OCI-LY1 (cell line): ENCODE results near the gene PDE1A.

Experiments used
- H2AFZ ChIP-seq: fragments of 200-600 bp; sonication (generic), shearing (Covaris generic); 2 replicates; pipeline ENCODE4 v1.6.0; 2014; ENCODE audit warnings: antibody characterized with exemption, mild to moderate bottlenecking, low read length
- H3F3A ChIP-seq: fragments of 200-600 bp; sonication (generic), shearing (Covaris generic); 2 replicates; pipeline ENCODE4 v1.6.0; 2014; ENCODE audit warnings: mild to moderate bottlenecking, antibody characterized with exemption, low read length, moderate library complexity; ENCODE audit not compliant: insufficient read depth
- H3K27ac ChIP-seq: fragments of 200-600 bp; sonication (generic); 2 replicates; pipeline ENCODE4 v1.5.1; 2014; ENCODE audit warnings: low read length, mixed run types, mild to moderate bottlenecking, low read depth; ENCODE audit not compliant: poor library complexity, severe bottlenecking
- H3K27me3 ChIP-seq: fragments of 200-600 bp; sonication (generic); 2 replicates; pipeline ENCODE4 v1.6.0; 2014; ENCODE audit warnings: antibody characterized with exemption, mild to moderate bottlenecking, low read length, moderate library complexity; ENCODE audit not compliant: insufficient read depth
- H3K36me3 ChIP-seq: fragments of 200-600 bp; sonication (generic); 2 replicates; pipeline ENCODE4 v1.6.1; 2014; ENCODE audit warnings: mild to moderate bottlenecking, antibody characterized with exemption, low read length, moderate library complexity, mixed read lengths; ENCODE audit not compliant: insufficient read depth
- H3K4me1 ChIP-seq: fragments of 200-600 bp; sonication (generic); 2 replicates; pipeline ENCODE4 v1.5.1; 2014; ENCODE audit warnings: mild to moderate bottlenecking, low read length, moderate library complexity; ENCODE audit not compliant: insufficient read depth, severe bottlenecking
- H3K4me2 ChIP-seq: fragments of 200-600 bp; sonication (generic), shearing (Covaris generic); 2 replicates; pipeline ENCODE4 v1.6.1; 2014; ENCODE audit warnings: low read length
- H3K4me3 ChIP-seq: fragments of 200-600 bp; sonication (generic); 2 replicates; pipeline ENCODE4 v1.5.1; 2014; ENCODE audit warnings: low read length, low read depth, mild to moderate bottlenecking, mixed read lengths; ENCODE audit not compliant: poor library complexity, severe bottlenecking
- H3K79me2 ChIP-seq: fragments of 200-600 bp; shearing (Covaris generic); 2 replicates; pipeline ENCODE4 v1.6.1; 2016; ENCODE audit warnings: mixed run types, low read length, mixed read lengths; ENCODE audit not compliant: insufficient read depth
- H3K9ac ChIP-seq: fragments of 200-600 bp; sonication (generic), shearing (Covaris generic); 2 replicates; pipeline ENCODE4 v1.6.1; 2014; ENCODE audit warnings: mild to moderate bottlenecking, low read length, mixed read lengths
- H3K9me2 ChIP-seq: fragments of 200-600 bp; sonication (generic), shearing (Covaris generic); 2 replicates; pipeline ENCODE4 v1.6.1; 2014; ENCODE audit warnings: low read depth, mild to moderate bottlenecking, low read length, mixed read lengths
- H3K9me3 ChIP-seq: fragments of 200-600 bp; shearing (Covaris generic); 2 replicates; pipeline ENCODE4 v1.6.1; 2014; ENCODE audit warnings: low read length, mixed read lengths
- H4K20me1 ChIP-seq: fragments of 200-600 bp; sonication (generic), shearing (Covaris generic); 2 replicates; pipeline ENCODE4 v1.6.0; 2016; ENCODE audit warnings: mild to moderate bottlenecking, low read length; ENCODE audit not compliant: insufficient read depth
- EZH2 ChIP-seq: fragments of 200-600 bp; sonication (generic), shearing (Covaris generic); IDR thresholded peaks from 2 replicates; pipeline ENCODE4 v1.8.0; 2017; ENCODE audit warnings: borderline replicate concordance, mixed run types, mild to moderate bottlenecking, antibody characterized with exemption, low read length, moderate library complexity, mixed read lengths
- TF ChIP-seq, protein P1 (sequence below): fragments of 200-600 bp; sonication (generic), shearing (Covaris generic); IDR thresholded peaks from 2 replicates; pipeline ENCODE4 v1.5.1; 2017; ENCODE audit warnings: mild to moderate bottlenecking, antibody characterized with exemption, low read length, moderate library complexity, mixed read lengths

PDE1A gene

DNA sequence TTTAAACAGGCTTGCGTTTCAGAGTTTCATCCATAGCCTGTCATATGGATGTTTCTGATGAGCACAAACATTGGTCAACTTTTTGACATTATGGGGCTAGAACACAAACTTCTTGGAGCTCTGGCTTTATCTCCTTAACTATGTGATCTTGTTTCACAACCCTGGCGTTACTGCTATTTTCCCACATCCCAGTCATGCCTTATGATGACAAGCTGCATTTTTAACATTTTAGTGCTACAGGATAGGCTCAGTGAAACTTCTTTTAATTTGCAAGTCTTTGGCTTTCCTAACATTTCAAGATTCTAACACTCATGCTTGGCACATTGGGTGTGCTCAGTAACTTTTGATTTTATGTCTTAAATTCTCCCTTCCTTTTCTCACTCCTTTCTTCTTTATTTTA lies 21.0 kb upstream of the PDE1A start:
- H3K9me2 ChIP-seq = no peaks in the 10 kb centered on the region
- TF ChIP-seq EZH2 = no peak
- TF ChIP-seq, protein P1, sequence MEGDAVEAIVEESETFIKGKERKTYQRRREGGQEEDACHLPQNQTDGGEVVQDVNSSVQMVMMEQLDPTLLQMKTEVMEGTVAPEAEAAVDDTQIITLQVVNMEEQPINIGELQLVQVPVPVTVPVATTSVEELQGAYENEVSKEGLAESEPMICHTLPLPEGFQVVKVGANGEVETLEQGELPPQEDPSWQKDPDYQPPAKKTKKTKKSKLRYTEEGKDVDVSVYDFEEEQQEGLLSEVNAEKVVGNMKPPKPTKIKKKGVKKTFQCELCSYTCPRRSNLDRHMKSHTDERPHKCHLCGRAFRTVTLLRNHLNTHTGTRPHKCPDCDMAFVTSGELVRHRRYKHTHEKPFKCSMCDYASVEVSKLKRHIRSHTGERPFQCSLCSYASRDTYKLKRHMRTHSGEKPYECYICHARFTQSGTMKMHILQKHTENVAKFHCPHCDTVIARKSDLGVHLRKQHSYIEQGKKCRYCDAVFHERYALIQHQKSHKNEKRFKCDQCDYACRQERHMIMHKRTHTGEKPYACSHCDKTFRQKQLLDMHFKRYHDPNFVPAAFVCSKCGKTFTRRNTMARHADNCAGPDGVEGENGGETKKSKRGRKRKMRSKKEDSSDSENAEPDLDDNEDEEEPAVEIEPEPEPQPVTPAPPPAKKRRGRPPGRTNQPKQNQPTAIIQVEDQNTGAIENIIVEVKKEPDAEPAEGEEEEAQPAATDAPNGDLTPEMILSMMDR = no peak
- H3K9me3 ChIP-seq = no peaks in the 10 kb centered on the region
- H3K4me2 ChIP-seq = no peak overlapping the region
- H2AFZ ChIP-seq = no peak overlapping the region
- H3K4me3 ChIP-seq = no peak overlapping the region
- no peaks in the 10 kb centered on the region for H3K36me3 ChIP-seq
- no peak overlapping the region for H3K27ac ChIP-seq
- no peaks in the 10 kb centered on the region for H3K27me3 ChIP-seq
- H3K79me2 ChIP-seq = no peaks in the 10 kb centered on the region
- H4K20me1 ChIP-seq = no peaks in the 10 kb centered on the region
- H3F3A ChIP-seq = no peaks in the 10 kb centered on the region
- no peaks in the 10 kb centered on the region for H3K4me1 ChIP-seq
- H3K9ac ChIP-seq = no peak overlapping the region

DNA sequence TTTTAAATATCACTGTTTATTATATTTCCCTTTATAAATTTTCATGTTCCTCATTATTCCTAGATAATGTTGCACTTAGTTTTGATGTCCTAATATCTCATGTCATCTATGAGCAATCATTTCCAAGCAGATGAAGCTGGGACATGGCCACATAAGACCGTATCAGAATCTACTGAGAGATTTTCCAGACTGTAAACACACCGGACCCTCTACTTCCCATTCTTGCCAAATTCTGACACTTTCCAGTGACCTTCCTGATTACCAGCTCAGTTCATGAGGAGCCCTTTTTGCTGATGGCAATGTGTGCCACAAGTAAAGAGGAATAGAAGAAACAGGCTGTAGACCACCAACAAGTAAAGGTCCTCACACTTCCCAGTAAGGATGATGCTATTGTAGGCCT lies 20.3 kb upstream of the PDE1A start:
- no peak for TF ChIP-seq EZH2
- TF ChIP-seq, protein P1 = no peak
- no peaks in the 10 kb centered on the region for H4K20me1 ChIP-seq
- no peaks in the 10 kb centered on the region for H3F3A ChIP-seq
- no peak overlapping the region for H2AFZ ChIP-seq
- H3K9me3 ChIP-seq = no peaks in the 10 kb centered on the region
- H3K4me2 ChIP-seq = no peak overlapping the region
- H3K4me1 ChIP-seq = no peaks in the 10 kb centered on the region
- no peaks in the 10 kb centered on the region for H3K9me2 ChIP-seq
- no peak overlapping the region for H3K4me3 ChIP-seq
- no peak overlapping the region for H3K27ac ChIP-seq
- no peaks in the 10 kb centered on the region for H3K36me3 ChIP-seq
- H3K79me2 ChIP-seq = no peaks in the 10 kb centered on the region
- no peaks in the 10 kb centered on the region for H3K27me3 ChIP-seq
- H3K9ac ChIP-seq = no peak overlapping the region

DNA sequence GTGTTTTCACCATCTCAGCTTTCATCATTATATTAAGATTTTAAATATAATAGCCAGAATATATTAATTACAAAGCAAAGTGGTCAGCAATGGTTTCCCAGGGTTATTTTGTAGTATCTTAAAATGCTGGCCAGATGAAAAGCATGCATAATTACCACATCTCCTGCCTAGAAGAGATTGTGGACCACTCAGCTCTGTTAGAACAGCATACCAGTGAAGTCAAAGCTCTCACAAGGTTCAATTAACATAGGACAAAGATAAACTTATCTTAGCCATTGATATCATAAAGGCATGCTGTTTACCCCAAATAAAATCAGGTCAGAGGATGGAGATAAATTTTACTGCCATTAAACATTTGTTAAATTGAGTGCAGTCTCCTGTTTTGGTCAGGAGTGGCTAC lies 19.3 kb upstream of the PDE1A start:
- TF ChIP-seq EZH2 = no peak
- TF ChIP-seq, protein P1 = no peak
- Histone ChIP-seq H3K27me3 (no peaks in the 10 kb centered on the region), H3K9me3 (no peaks in the 10 kb centered on the region), H4K20me1 (no peaks in the 10 kb centered on the region), H3K9me2 (no peaks in the 10 kb centered on the region), H3K9ac (no peak overlapping the region), H3K79me2 (no peaks in the 10 kb centered on the region), H3K27ac (no peak overlapping the region), H3K4me1 (no peaks in the 10 kb centered on the region), H2AFZ (no peak overlapping the region), H3K36me3 (no peaks in the 10 kb centered on the region), H3K4me2 (no peak overlapping the region), H3K4me3 (no peak overlapping the region), H3F3A (no peaks in the 10 kb centered on the region)
